DMS114 treated with DMSO at 0.1 percent for 48 hours (cell line): ENCODE results near the gene CSF1.

Source experiments
- DNase-seq: peaks from one replicate; lab custom pipeline; 2025; ENCODE audit not compliant: unreplicated experiment; lab: John Stamatoyannopoulos, UW

The CSF1 gene

DNA sequence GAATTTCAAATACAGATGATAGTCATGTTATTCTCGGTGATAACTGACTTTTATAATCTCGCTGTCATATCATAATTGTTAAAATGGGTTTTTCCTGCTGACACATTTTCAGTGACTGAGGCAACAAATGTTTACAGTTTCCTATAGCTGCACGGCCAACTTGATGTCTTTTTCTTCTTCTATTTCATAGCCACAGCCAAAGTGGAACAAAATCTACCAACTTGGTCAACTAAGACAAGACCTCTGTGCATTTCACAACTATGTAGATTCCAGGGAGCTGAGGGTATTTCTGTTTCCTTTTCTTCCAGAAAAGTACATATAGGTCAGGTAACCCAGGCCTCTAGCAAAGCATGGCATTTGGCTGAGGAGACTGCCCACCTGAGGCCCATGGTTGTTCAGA is 63.5 kb downstream of the CSF1 start:
- no peak for DNase-seq

DNA sequence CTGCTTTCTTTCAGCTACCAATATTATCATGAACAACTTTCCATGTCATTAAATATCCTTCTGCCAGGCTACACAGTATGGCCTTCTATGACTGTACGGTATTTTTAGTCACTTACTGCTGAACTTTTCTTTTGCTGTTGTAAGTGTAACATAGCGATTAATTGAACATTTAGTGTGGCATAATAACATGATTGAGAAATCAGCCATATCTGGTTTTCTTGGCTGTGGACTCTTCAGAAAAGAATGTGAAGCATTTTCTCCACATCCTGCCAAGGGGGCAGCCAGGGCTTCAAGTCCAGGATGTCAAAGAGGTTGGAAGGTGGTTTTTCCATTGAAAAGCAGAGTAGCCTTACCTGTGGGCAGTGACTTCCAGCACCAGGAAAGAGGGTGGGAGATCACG is 65.1 kb downstream of the CSF1 start:
- no peak for DNase-seq

DNA sequence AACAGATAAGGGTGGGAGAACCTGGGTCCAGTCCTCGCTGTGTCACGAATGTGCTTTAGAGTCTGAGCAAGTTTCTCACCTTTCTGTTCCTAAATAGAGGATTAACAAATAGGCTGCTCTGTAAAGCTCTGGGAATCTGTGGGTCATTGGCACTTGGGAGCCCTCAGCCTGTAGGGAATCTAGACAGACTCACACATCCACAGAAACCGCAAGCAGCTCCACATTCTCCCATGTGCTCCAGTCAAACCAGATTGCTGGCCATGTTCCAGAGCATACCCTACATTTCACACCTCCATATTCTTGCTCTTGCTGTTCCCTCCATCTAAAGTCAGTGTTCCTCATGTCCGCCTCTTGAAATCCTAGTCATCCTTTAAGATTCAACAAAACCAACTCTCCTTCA is 66.1 kb downstream of the CSF1 start:
- DNase-seq, result no peak

DNA sequence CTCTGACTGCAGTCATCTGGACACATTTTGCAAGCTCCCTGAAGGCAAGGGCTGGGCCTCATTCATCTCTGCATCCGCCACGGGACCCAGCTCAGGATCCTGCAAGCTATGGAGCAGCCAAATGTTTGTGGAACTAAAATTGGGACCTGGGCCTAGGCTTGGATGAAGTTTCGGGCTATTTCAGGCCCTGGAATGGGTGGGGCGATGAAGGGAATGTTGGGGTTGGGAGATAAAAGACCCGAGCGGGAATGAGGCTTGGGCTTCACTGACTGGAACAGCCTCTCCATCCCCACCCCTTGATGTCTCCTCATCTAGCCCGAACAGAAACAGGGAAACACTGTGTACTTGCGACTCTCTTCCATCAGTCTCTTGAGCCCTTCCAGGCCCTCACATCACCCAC is 66.6 kb downstream of the CSF1 start:
- DNase-seq, result no peak

DNA sequence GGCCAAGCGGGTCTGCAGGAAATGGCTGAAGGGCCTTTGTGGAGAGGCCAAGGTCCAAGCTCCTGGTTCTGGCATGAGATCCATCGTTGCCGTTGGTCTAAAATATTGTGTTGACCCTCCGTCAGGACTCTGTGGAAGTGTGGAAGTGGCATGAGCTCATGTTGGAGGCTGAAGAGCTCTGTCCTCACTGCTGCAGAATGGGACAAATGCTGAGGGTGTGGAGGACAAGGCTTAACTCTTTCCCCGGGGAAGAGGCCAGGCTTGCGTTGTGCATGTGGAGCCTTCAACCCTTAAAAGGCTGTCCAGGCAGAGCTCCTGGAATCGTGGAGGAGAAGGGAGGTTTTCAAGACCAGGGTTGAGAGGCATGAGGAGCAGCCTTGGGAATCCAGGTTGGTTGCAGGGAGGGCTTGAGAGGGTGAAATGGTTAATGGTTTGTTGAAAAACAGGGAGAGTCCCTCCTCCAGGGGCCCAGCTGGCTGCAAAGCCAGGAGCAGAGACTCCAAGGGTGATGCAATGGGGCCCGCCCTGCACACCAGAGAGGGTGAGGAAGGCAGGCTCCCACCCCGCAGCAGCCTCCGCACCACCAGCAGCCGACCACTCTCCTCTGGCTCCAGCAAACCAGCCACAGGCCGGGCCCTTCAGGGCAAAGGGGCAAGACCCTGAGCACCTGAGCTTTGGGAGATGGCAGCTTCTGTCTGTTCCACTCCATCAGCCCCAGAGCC is 67.2 kb downstream of the CSF1 start:
- DNase-seq, result no peak

DNA sequence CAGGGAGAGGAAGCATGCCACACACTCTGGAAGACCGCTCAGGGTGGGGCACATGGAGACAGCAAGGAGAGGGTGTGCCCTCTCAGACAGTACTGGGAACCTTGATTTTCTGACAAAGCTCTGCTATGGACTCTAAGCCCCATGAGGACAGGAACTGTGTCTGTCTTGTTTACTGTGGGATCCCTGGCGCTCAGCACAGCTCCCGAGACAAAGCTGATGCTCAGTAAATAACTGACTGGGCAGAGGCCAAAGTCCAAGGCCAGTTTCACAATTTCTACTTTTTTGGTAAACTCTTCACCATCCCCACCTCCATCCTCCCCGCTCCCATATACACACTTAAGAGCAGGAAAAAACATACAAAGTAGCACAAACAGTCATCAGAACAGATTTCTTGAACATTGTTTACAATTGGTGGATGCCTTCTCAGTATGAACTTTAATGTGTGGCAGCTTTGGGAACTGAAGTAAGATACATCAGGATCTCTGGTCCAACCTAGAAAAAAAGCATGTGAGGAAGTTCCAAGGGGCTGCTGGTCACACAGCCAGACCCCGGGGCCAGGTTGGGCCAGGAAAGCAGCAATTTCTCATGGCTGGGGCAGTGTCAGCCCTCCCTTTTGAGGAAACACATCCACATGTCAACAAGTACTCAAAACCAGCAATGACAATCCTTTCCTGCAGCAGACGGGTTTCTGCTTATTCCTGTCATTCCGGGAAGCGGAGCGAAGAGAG is 68.3 kb downstream of the CSF1 start:
- DNase-seq, result no peak

DNA sequence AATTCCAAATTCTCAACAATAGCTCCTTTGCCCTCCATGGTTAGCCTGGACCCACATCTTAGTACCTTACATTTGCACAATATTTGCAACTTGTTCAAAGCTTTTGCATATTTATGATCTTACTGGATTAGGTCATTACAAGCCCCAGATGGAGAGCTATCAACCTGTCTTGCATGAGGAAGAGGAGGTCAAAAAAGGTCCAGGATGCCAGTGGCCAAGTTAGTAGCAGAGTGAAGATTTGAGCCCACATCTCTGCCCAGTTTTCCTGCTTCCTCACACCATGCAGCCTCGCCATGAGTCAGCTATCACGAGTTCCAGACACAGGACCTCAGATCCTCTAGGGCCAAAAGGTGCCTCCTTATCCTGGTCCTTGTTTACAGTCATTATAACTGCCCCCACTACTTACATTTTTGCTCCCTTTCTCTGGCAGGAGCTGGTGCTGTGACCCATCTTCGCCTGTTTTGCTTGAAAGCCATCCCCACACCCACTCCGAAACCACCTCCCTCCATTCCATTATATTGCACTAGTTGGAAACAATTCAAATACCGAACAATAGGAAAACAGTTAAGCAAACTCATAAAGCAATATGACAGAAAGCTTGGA is 68.9 kb downstream of the CSF1 start:
- no peak for DNase-seq
